ENCODE data around the gene RDH16. TPM values are rescaled to one million over a fixed set of nuclear protein-coding genes. Genes with fewer than 3 reads are reported as not detected.

Gene RDH16
- total RNA-seq, 1 experiment from 2014 or later = 0.59 TPM

DNA sequence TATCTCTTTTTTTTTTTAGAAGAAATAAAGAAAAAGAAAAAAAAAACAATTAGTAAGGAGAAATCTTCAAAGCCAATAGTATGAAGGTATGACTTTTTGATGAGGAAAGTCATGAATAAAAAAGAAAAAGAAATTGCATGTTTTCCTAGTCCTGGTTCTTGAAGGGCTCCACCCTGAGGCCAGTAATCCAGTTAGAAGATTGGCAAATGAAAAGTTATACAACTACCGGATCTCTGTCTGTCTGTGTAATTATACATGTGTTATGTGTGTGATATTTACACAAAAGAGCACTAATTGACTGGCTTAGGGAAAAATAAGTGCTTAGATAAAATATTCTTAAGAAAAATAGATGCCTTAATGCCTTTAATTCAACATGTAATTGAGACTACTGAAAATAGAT lies 51.6 kb downstream of the RDH16 start:
- peaks cover 0 to under 1% of the 10 kb centered on the region in 2 experiments; a peak in 1 of 4 replicates for H3K9me3 ChIP-seq (ENCODE audit: control insufficient read depth in 1 of 2, insufficient read depth in 1 of 2, low read depth in 1 of 2, low read length in 2 of 2)
- intact Hi-C loops (cut with micrococcal nuclease) = no loop called here
- BruUV-seq (replicated peaks) = no TSS peak
- no peaks in the 10 kb centered on the region for H3K79me2 ChIP-seq (ENCODE audit: insufficient read depth, low read length)
- RAD21 ChIA-PET (ENCODE audit: low non-redundant PET in 1 of 2, low total read pairs in 2 of 2, uncharacterized antibody in 2 of 2, unreplicated experiment in 2 of 2) = no interaction called here
- no peak overlapping the region for H2AFZ ChIP-seq (ENCODE audit: low read depth, low read length, poor library complexity, severe bottlenecking)
- H3K4me2 ChIP-seq (ENCODE audit: low read length) = no peak overlapping the region
- H3K9me2 ChIP-seq (ENCODE audit: insufficient read depth) = no peaks in the 10 kb centered on the region
- H3K36me3 ChIP-seq (ENCODE audit: control insufficient read depth in 1 of 2, insufficient read depth in 2 of 2, low read length in 2 of 2) = no peaks in the 10 kb centered on the region
- CTCF ChIA-PET = no interaction called here
- no peak for ATAC-seq
- no peak overlapping the region for H3K27ac ChIP-seq (ENCODE audit: low read depth, low read length)
- H4K20me1 ChIP-seq (ENCODE audit: insufficient read depth) = no peaks in the 10 kb centered on the region
- H3K27me3 ChIP-seq (ENCODE audit: insufficient read depth, low read length) = no peaks in the 10 kb centered on the region
- peaks cover 0 to 5% of the 10 kb centered on the region in 2 experiments; a peak in 2 of 4 replicates for H3K4me1 ChIP-seq (ENCODE audit: control insufficient read depth in 1 of 2, insufficient read depth in 2 of 2, low read length in 2 of 2)
- POLR2A ChIA-PET = no interaction called here
- DNase-seq (ENCODE audit: low read depth, low spot score) = no peak
- H3K9ac ChIP-seq (ENCODE audit: low read length) = no peak overlapping the region
- no peak overlapping the region for H3K4me3 ChIP-seq (replicated peaks in 1 of 2; ENCODE audit: low read depth in 1 of 2, low read length in 2 of 2)
- TF ChIP-seq POLR2AphosphoS5 (IDR thresholded peaks at IDR 0.05; ENCODE audit: low read depth, low read length) (no peak), YY1 (IDR thresholded peaks at IDR 0.05; ENCODE audit: extremely low read depth, insufficient replicate concordance, low read depth, low read length) (no peak), TCF7L2 (IDR thresholded peaks at IDR 0.05; ENCODE audit: borderline replicate concordance, extremely low read depth, insufficient read depth, insufficient read length) (no peak), CEBPB (IDR thresholded peaks at IDR 0.05; ENCODE audit: low read depth) (no peak), JUND (IDR thresholded peaks at IDR 0.05) (no peak), SP1 (IDR thresholded peaks at IDR 0.05; ENCODE audit: low read depth) (no peak), POLR2A (IDR thresholded peaks at IDR 0.05; ENCODE audit: borderline replicate concordance, extremely low read depth, insufficient read depth, insufficient read length) (no peak), EGR1 (IDR thresholded peaks at IDR 0.05; ENCODE audit: low read depth) (no peak), ELF1 (IDR thresholded peaks at IDR 0.05; ENCODE audit: borderline replicate concordance, low read depth) (no peak)
- TF ChIP-seq, protein P1, sequence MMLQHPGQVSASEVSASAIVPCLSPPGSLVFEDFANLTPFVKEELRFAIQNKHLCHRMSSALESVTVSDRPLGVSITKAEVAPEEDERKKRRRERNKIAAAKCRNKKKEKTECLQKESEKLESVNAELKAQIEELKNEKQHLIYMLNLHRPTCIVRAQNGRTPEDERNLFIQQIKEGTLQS (IDR thresholded peaks at IDR 0.05) = no peak
- TF ChIP-seq, protein P2, sequence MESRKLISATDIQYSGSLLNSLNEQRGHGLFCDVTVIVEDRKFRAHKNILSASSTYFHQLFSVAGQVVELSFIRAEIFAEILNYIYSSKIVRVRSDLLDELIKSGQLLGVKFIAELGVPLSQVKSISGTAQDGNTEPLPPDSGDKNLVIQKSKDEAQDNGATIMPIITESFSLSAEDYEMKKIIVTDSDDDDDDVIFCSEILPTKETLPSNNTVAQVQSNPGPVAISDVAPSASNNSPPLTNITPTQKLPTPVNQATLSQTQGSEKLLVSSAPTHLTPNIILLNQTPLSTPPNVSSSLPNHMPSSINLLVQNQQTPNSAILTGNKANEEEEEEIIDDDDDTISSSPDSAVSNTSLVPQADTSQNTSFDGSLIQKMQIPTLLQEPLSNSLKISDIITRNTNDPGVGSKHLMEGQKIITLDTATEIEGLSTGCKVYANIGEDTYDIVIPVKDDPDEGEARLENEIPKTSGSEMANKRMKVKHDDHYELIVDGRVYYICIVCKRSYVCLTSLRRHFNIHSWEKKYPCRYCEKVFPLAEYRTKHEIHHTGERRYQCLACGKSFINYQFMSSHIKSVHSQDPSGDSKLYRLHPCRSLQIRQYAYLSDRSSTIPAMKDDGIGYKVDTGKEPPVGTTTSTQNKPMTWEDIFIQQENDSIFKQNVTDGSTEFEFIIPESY (IDR thresholded peaks at IDR 0.05; ENCODE audit: extremely low read depth, insufficient replicate concordance, low read length) = no peak
- TF ChIP-seq, protein P3, sequence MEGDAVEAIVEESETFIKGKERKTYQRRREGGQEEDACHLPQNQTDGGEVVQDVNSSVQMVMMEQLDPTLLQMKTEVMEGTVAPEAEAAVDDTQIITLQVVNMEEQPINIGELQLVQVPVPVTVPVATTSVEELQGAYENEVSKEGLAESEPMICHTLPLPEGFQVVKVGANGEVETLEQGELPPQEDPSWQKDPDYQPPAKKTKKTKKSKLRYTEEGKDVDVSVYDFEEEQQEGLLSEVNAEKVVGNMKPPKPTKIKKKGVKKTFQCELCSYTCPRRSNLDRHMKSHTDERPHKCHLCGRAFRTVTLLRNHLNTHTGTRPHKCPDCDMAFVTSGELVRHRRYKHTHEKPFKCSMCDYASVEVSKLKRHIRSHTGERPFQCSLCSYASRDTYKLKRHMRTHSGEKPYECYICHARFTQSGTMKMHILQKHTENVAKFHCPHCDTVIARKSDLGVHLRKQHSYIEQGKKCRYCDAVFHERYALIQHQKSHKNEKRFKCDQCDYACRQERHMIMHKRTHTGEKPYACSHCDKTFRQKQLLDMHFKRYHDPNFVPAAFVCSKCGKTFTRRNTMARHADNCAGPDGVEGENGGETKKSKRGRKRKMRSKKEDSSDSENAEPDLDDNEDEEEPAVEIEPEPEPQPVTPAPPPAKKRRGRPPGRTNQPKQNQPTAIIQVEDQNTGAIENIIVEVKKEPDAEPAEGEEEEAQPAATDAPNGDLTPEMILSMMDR (IDR thresholded peaks at IDR 0.05 in 2 of 3, conservative IDR thresholded peaks at IDR 0.05 in 1 of 3; ENCODE audit: borderline replicate concordance in 1 of 3, insufficient read depth in 1 of 3, low read depth in 2 of 3, low read length in 2 of 3) = no peak
